ENCODE measurements around the gene CAT.

The CAT gene

DNA sequence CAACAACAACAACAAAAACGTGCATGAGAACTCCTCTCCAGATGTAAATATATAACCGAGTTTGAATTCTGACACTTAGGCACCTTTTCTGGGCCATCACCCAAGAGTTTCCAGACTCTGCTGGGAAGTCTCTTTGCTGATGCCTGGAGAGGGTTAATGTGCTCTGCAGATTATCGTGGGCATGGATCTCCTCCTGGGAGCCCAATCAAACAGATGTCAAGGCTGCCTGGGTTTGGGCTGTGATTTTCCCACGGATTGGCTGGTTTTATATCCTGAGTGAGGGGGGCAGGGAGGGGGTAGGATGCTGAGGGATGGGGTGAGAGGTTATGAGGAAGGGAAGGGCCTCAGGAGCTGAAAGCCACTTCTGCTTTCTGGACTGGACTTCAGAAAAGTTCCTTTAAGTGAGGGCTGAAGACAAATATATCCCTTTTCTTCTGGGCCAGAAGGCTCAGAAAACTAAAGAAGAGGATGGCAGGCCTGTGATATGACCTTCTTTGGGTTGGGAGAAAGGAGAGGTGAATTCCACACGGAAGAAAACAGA, 70.7 kb downstream of the CAT start:
- H3K4me3 ChIP-seq: no peak overlapping the region

GRCh38 chr11:34510218-34510617, 71.5 kb downstream of the CAT start:
- Histone ChIP-seq H3K36me3 (ENCODE audit: insufficient read depth, low read length) (no peaks in the 10 kb centered on the region), H3K9me3 (ENCODE audit: low read depth, low read length) (no peaks in the 10 kb centered on the region), H3K4me3 (no peak overlapping the region), H3K9ac (ENCODE audit: insufficient read length) (no peak overlapping the region), H3K27ac (no peak overlapping the region)
- no peak for DNase-seq (ENCODE audit: low read depth, low spot score)
- TF ChIP-seq FOXP2 (optimal IDR thresholded peaks at IDR 0.05; ENCODE audit: control extremely low read depth, extremely low read length, insufficient read depth) (no peak), POLR2AphosphoS5 (IDR thresholded peaks at IDR 0.05; ENCODE audit: borderline replicate concordance, low read depth, low read length) (no peak), EZH2 (IDR thresholded peaks at IDR 0.05) (no peak)

More for the DNA sequence above, 70.7 kb downstream of the CAT start:
- no peak for TF ChIP-seq FOXP2 (optimal IDR thresholded peaks at IDR 0.05; ENCODE audit: control extremely low read depth, extremely low read length, insufficient read depth)
- TF ChIP-seq EZH2 (IDR thresholded peaks at IDR 0.05): no peak
- no peak for TF ChIP-seq POLR2AphosphoS5 (IDR thresholded peaks at IDR 0.05; ENCODE audit: borderline replicate concordance, low read depth, low read length)
- Histone ChIP-seq H3K27ac (no peak overlapping the region), H3K9me3 (ENCODE audit: low read depth, low read length) (no peaks in the 10 kb centered on the region), H3K36me3 (ENCODE audit: insufficient read depth, low read length) (no peaks in the 10 kb centered on the region), H3K9ac (ENCODE audit: insufficient read length) (no peak overlapping the region)
- no peak for DNase-seq (ENCODE audit: low read depth, low spot score)

DNA sequence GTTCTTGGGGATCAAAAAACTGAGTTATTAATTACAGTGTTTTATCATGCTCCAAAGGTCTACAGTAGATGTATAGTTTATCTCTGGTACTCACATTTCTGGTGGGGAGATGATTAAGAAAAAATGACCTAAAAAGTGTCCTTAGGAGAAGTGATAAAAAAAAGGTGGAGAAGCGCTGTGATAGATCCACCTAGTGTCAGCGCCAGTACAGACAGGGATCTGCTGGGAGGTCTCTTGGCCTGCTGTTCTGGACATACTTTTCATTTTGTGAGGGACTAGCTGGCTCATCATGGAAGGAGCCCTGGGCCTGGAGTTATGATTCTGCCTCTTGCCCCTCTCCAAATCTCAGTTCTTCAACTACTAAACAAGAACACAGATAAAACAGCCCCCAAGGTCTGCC, 71.9 kb downstream of the CAT start:
- DNase-seq (ENCODE audit: low read depth, low spot score): no peak
- no peak overlapping the region for H3K9ac ChIP-seq (ENCODE audit: insufficient read length)
- no peak overlapping the region for H3K4me3 ChIP-seq
- H3K36me3 ChIP-seq (ENCODE audit: insufficient read depth, low read length): no peaks in the 10 kb centered on the region
- H3K9me3 ChIP-seq (ENCODE audit: low read depth, low read length): no peaks in the 10 kb centered on the region
- no peak for TF ChIP-seq FOXP2 (optimal IDR thresholded peaks at IDR 0.05; ENCODE audit: control extremely low read depth, extremely low read length, insufficient read depth)
- TF ChIP-seq EZH2 (IDR thresholded peaks at IDR 0.05): no peak
- TF ChIP-seq POLR2AphosphoS5 (IDR thresholded peaks at IDR 0.05; ENCODE audit: borderline replicate concordance, low read depth, low read length): no peak
- H3K27ac ChIP-seq: no peak overlapping the region

- no peak for DNase-seq (ENCODE audit: low read depth, low spot score)
- TF ChIP-seq FOXP2 (optimal IDR thresholded peaks at IDR 0.05; ENCODE audit: control extremely low read depth, extremely low read length, insufficient read depth) (no peak), POLR2AphosphoS5 (IDR thresholded peaks at IDR 0.05; ENCODE audit: borderline replicate concordance, low read depth, low read length) (no peak), EZH2 (IDR thresholded peaks at IDR 0.05) (no peak)
- Histone ChIP-seq H3K4me3 (no peak overlapping the region), H3K9me3 (ENCODE audit: low read depth, low read length) (no peaks in the 10 kb centered on the region), H3K9ac (ENCODE audit: insufficient read length) (no peak overlapping the region), H3K36me3 (ENCODE audit: insufficient read depth, low read length) (no peaks in the 10 kb centered on the region), H3K27ac (no peak overlapping the region)
Measured at GRCh38 chr11:34512840-34513681, 74.3 kb downstream of the CAT start.

- no peak within 1 kb of the TSS for H3K27ac ChIP-seq
- no peaks in the 10 kb centered on the region for H3K36me3 ChIP-seq (ENCODE audit: insufficient read depth, low read length)
- H3K4me3 ChIP-seq: no peak within 1 kb of the TSS
- H3K9me3 ChIP-seq (ENCODE audit: low read depth, low read length): no peaks in the 10 kb centered on the region
- no peak within 1 kb of the TSS for H3K9ac ChIP-seq (ENCODE audit: insufficient read length)
- TF ChIP-seq FOXP2 (optimal IDR thresholded peaks at IDR 0.05; ENCODE audit: control extremely low read depth, extremely low read length, insufficient read depth) (no peak), POLR2AphosphoS5 (IDR thresholded peaks at IDR 0.05; ENCODE audit: borderline replicate concordance, low read depth, low read length) (no peak), EZH2 (IDR thresholded peaks at IDR 0.05) (no peak)
- DNase-seq (ENCODE audit: low read depth, low spot score): no peak
Measured at GRCh38 chr11:34513682-34514449, 75.1 kb downstream of the CAT start, which contains the start of gene ELF5. TSS of gene ELF5 (minus strand) at chr11:34513794. CDS start at chr11:34505749, 8,045 bp downstream.

GRCh38 chr11:34514597-34514996, 75.9 kb downstream of the CAT start:
- TF ChIP-seq EZH2 (IDR thresholded peaks at IDR 0.05) (no peak), POLR2AphosphoS5 (IDR thresholded peaks at IDR 0.05; ENCODE audit: borderline replicate concordance, low read depth, low read length) (no peak), FOXP2 (optimal IDR thresholded peaks at IDR 0.05; ENCODE audit: control extremely low read depth, extremely low read length, insufficient read depth) (no peak)
- Histone ChIP-seq H3K27ac (no peak overlapping the region), H3K9me3 (ENCODE audit: low read depth, low read length) (no peaks in the 10 kb centered on the region), H3K9ac (ENCODE audit: insufficient read length) (no peak overlapping the region), H3K36me3 (ENCODE audit: insufficient read depth, low read length) (no peaks in the 10 kb centered on the region), H3K4me3 (no peak overlapping the region)
- no peak for DNase-seq (ENCODE audit: low read depth, low spot score)

GRCh38 chr11:34516247-34517040, 77.7 kb downstream of the CAT start:
- no peak for TF ChIP-seq EZH2 (IDR thresholded peaks at IDR 0.05)
- TF ChIP-seq FOXP2 (optimal IDR thresholded peaks at IDR 0.05; ENCODE audit: control extremely low read depth, extremely low read length, insufficient read depth): no peak
- TF ChIP-seq POLR2AphosphoS5 (IDR thresholded peaks at IDR 0.05; ENCODE audit: borderline replicate concordance, low read depth, low read length): no peak
- Histone ChIP-seq H3K27ac (no peak overlapping the region), H3K4me3 (no peak overlapping the region), H3K9me3 (ENCODE audit: low read depth, low read length) (no peaks in the 10 kb centered on the region), H3K36me3 (ENCODE audit: insufficient read depth, low read length) (no peaks in the 10 kb centered on the region), H3K9ac (ENCODE audit: insufficient read length) (no peak overlapping the region)
- no peak for DNase-seq (ENCODE audit: low read depth, low spot score)
